GM12878 (cell line): ENCODE results near the gene TBC1D5. TPM values are rescaled to one million over a fixed set of nuclear protein-coding genes. Genes with fewer than 3 reads are reported as not detected.

Experiments used
- BRCA1 ChIP-seq: IDR thresholded peaks from 2 replicates; pipeline ENCODE4 v1.6.1; 2011; ENCODE audit warnings: low read depth, low read length, improper control_type of control experiment
- CBX3 ChIP-seq: fragments of 200-600 bp; sonication (generic); IDR thresholded peaks from 2 replicates; pipeline ENCODE4 v1.6.1; 2016; ENCODE audit warnings: low read depth, borderline replicate concordance
- E2F8 ChIP-seq: fragments of 450-650 bp; IDR thresholded peaks from 2 replicates; pipeline ENCODE4 v1.6.1; 2018; ENCODE audit warnings: mild to moderate bottlenecking, low read depth, moderate library complexity; ENCODE audit not compliant: partially characterized antibody
- FOXM1 ChIP-seq: IDR thresholded peaks from 2 replicates; pipeline ENCODE4 v1.6.1; 2012; ENCODE audit warnings: low read depth, mild to moderate bottlenecking, inconsistent platforms, low read length, moderate library complexity
- HDAC6 ChIP-seq: fragments of 200-600 bp; sonication (generic); IDR thresholded peaks from one replicate; pipeline ENCODE4 v1.8.0; 2017; ENCODE audit warnings: antibody characterized with exemption; ENCODE audit not compliant: unreplicated experiment
- IKZF2 ChIP-seq, 2 experiments: fragments of 450-650 bp; IDR thresholded peaks; 2 replicates each; pipeline ENCODE4 v1.6.1; 2017; ENCODE audit warnings: mild to moderate bottlenecking in 2 of 2, moderate library complexity in 2 of 2
- IRF4 ChIP-seq: IDR thresholded peaks from 2 replicates; pipeline ENCODE4 v1.6.1; 2011; ENCODE audit warnings: low read depth, low read length
- JUNB ChIP-seq: IDR thresholded peaks from 2 replicates; pipeline ENCODE4 v1.6.1; 2016; ENCODE audit warnings: antibody characterized with exemption, mild to moderate bottlenecking
- MAX ChIP-seq: IDR thresholded peaks from 2 replicates; pipeline ENCODE4 v1.6.1; 2012; ENCODE audit warnings: low read depth, low read length, improper control_type of control experiment
- MTA3 ChIP-seq: IDR thresholded peaks from 2 replicates; pipeline ENCODE4 v1.6.1; 2012; ENCODE audit warnings: low read length, inconsistent platforms, borderline replicate concordance
- NFXL1 ChIP-seq: fragments of 450-650 bp; IDR thresholded peaks from 2 replicates; pipeline ENCODE4 v1.6.1; 2017; ENCODE audit warnings: antibody characterized with exemption, mild to moderate bottlenecking, borderline replicate concordance
- NFYA ChIP-seq: IDR thresholded peaks from 2 replicates; pipeline ENCODE4 v1.6.1; 2011; ENCODE audit warnings: low read depth, mild to moderate bottlenecking, low read length, improper control_type of control experiment, borderline replicate concordance
- NKRF ChIP-seq: fragments of 450-650 bp; conservative IDR thresholded peaks from 2 replicates; pipeline ENCODE4 v1.6.1; 2017; ENCODE audit warnings: mild to moderate bottlenecking, moderate library complexity
- POLR2AphosphoS2 ChIP-seq: IDR thresholded peaks from 2 replicates; pipeline ENCODE4 v1.6.1; 2011; ENCODE audit warnings: low read depth, mild to moderate bottlenecking, low read length, improper control_type of control experiment, moderate library complexity
- RELA ChIP-seq: fragments of 450-650 bp; IDR thresholded peaks from 2 replicates; pipeline ENCODE4 v1.8.0; 2014; ENCODE audit warnings: borderline replicate concordance; ENCODE audit not compliant: partially characterized antibody
- SMAD5 ChIP-seq: IDR thresholded peaks from 2 replicates; pipeline ENCODE4 v1.6.1; 2016; ENCODE audit warnings: antibody characterized with exemption, low read depth
- SMARCA5 ChIP-seq: fragments of 450-650 bp; IDR thresholded peaks from 2 replicates; pipeline ENCODE4 v1.6.1; 2017; ENCODE audit warnings: mild to moderate bottlenecking
- USF2 ChIP-seq: IDR thresholded peaks from 2 replicates; pipeline ENCODE4 v1.6.1; 2011; ENCODE audit warnings: low read depth, low read length, improper control_type of control experiment, borderline replicate concordance
- ZSCAN29 ChIP-seq: fragments of 450-650 bp; IDR thresholded peaks from 2 replicates; pipeline ENCODE4 v1.6.1; 2017; ENCODE audit warnings: mild to moderate bottlenecking, moderate library complexity
- polyA plus RNA-seq, 11 experiments: library from polyadenylated mRNA; depleted of rRNA in 4 of 11; unstranded in 6 of 11; stranded (reverse) in 5 of 11; fragments of >200 nt; fragmentation: Nextera tagmentation in 4 of 11; fragmentation: Illumina TruSeq in 1 of 11; extraction: Ambion mirVana in 4 of 11; extraction: Trizol in 1 of 11; gene quantifications; 1 replicate in 1 of 11; 2 replicates in 10 of 11; pipeline versions ENCODE4 v1.2.1 to v1.2.3, GENCODE V29; 2011 to 2016; ENCODE audit warnings: inconsistent platforms in 2 of 11, missing spikeins in 2 of 11, low read depth in 1 of 11
- total RNA-seq, 4 experiments: library from RNA; depleted of rRNA in 3 of 4; stranded (reverse); fragments of >200 nt in 3 of 4; fragmentation: Illumina TruSeq in 1 of 4; extraction: Trizol in 1 of 4; gene quantifications; 2 replicates each; pipeline versions ENCODE4 v1.2.1 to v1.2.3, GENCODE V29; 2013 to 2021
- TF ChIP-seq, protein P1 (sequence below): fragments of 450-650 bp; IDR thresholded peaks from 2 replicates; pipeline ENCODE4 v1.6.1; 2018; ENCODE audit warnings: borderline replicate concordance, mild to moderate bottlenecking; ENCODE audit not compliant: partially characterized antibody
- TF ChIP-seq, protein P2 (sequence below): fragments of 150-350 bp; IDR thresholded peaks from 2 replicates; pipeline ENCODE4 v1.6.1; 2014; ENCODE audit warnings: mild to moderate bottlenecking, low read depth, low read length

Gene TBC1D5
- total and polyA plus RNA-seq, 10 of the 15 experiments (the other 5 are each of a cell fraction or from before 2014, with no cell fraction given), result 5.5 to 61.0 (median 43.8) TPM

DNA sequence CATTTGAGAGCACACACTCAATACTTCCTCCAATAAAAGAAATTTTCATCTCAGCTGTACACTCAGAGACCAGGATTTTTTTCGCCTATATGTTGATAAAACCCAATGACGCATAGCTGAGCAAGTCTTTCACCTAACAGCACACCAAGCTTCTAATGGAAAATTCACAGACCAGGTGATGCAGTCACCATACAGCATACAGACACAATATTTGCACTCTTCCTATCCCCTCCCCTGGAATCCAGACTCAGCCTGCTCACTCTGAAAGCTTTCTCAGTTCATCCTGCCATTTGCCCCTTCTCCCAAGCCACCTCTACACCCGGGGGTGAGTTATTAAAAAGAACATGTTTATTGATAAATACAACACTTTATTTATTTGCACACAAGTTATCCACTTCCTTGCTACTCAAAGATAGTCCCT lies 1.7 kb downstream of the TBC1D5 start (continued):
- TF ChIP-seq, protein P1, sequence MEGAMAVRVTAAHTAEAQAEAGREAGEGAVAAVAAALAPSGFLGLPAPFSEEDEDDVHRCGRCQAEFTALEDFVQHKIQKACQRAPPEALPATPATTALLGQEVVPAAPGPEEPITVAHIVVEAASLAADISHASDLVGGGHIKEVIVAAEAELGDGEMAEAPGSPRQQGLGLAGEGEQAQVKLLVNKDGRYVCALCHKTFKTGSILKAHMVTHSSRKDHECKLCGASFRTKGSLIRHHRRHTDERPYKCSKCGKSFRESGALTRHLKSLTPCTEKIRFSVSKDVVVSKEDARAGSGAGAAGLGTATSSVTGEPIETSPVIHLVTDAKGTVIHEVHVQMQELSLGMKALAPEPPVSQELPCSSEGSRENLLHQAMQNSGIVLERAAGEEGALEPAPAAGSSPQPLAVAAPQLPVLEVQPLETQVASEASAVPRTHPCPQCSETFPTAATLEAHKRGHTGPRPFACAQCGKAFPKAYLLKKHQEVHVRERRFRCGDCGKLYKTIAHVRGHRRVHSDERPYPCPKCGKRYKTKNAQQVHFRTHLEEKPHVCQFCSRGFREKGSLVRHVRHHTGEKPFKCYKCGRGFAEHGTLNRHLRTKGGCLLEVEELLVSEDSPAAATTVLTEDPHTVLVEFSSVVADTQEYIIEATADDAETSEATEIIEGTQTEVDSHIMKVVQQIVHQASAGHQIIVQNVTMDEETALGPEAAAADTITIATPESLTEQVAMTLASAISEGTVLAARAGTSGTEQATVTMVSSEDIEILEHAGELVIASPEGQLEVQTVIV, result no peak
- TF ChIP-seq SMAD5 (no peak), POLR2AphosphoS2 (no peak), IKZF2 (IDR thresholded peaks at IDR 0.05) (peak; percentile 28 to 34; a peak in 2 of 4 replicates), MTA3 (no peak), HDAC6 (no peak), NFXL1 (no peak), BRCA1 (no peak), JUNB (no peak), CBX3 (no peak), NKRF (no peak), USF2 (no peak), SMARCA5 (no peak), E2F8 (no peak), ZSCAN29 (no peak), RELA (no peak), IRF4 (no peak), MAX (no peak), FOXM1 (no peak), NFYA (no peak)
- TF ChIP-seq, protein P2, sequence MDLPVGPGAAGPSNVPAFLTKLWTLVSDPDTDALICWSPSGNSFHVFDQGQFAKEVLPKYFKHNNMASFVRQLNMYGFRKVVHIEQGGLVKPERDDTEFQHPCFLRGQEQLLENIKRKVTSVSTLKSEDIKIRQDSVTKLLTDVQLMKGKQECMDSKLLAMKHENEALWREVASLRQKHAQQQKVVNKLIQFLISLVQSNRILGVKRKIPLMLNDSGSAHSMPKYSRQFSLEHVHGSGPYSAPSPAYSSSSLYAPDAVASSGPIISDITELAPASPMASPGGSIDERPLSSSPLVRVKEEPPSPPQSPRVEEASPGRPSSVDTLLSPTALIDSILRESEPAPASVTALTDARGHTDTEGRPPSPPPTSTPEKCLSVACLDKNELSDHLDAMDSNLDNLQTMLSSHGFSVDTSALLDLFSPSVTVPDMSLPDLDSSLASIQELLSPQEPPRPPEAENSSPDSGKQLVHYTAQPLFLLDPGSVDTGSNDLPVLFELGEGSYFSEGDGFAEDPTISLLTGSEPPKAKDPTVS, result no peak
